Measurements from ENCODE around the gene GKN1. TPM values are rescaled to one million over a fixed set of nuclear protein-coding genes. Genes with fewer than 3 reads are reported as not detected.

GKN1 gene
- total RNA-seq, 1 experiment from 2014 or later = not detected

Other genes with a start within 250 kb of the GKN1 start
- not detected in 2 replicates for gene ARHGAP25, start 239.8 kb upstream of the GKN1 start, total RNA-seq (2014; rRNA removed; shearing (Covaris generic))
- 0.46 TPM in 1 of 2 replicates, not detected in the other for gene BMP10, start 103.2 kb upstream of the GKN1 start, total RNA-seq (2014; rRNA removed; shearing (Covaris generic))
- gene GKN2, start 21.7 kb upstream of the GKN1 start, total RNA-seq (2014; rRNA removed; shearing (Covaris generic)) = 0.24 and 1.9 TPM in 2 replicates
- 57.0 and 83.5 TPM in 2 replicates for gene ANTXR1, start 38.5 kb downstream of the GKN1 start, total RNA-seq (2014; rRNA removed; shearing (Covaris generic))